Aortic smooth muscle cell (primary cell): ENCODE results near the gene MAT2B. TPM values are rescaled to one million over a fixed set of nuclear protein-coding genes. Genes with fewer than 3 reads are reported as not detected.

ENCODE experiments used
- total RNA-seq: library from RNA; depleted of rRNA; stranded (reverse); fragments of >200 nt; gene quantifications from 2 replicates; pipeline ENCODE4 v1.2.3, GENCODE V29; 2014

MAT2B gene
- total RNA-seq: 53.0 and 61.7 TPM in 2 replicates

GRCh38 chr5:163505368-163506094 is at the start of gene MAT2B:
Gene MAT2B, plus strand, starts transcription at chr5:163505619. Its CDS starts 68 bp downstream, at chr5:163505687.

GRCh38 chr5:163459819-163460561 is 45.4 kb upstream of the MAT2B start, which contains the start of gene NUDCD2:
Gene NUDCD2, minus strand, starts transcription at chr5:163460102. Its CDS starts 52 bp downstream, at chr5:163460050.

GRCh38 chr5:163460562-163461171 is 44.8 kb upstream of the MAT2B start, which contains the start of gene HMMR:
Gene HMMR, plus strand, starts transcription at chr5:163460632. Its CDS starts 61 bp downstream, at chr5:163460693.

Other genes with a start within 250 kb of the MAT2B start
- 142 and 172 TPM in 2 replicates for gene CCNG1, start 68.0 kb upstream of the MAT2B start, total RNA-seq
- 7.1 and 9.2 TPM in 2 replicates for gene NUDCD2, start 45.5 kb upstream of the MAT2B start, total RNA-seq
- gene HMMR, start 45.0 kb upstream of the MAT2B start, total RNA-seq: 23.1 and 35.1 TPM in 2 replicates